T-cell (primary cell): ENCODE results near the gene LRRC1. TPM values are rescaled to one million over a fixed set of nuclear protein-coding genes. Genes with fewer than 3 reads are reported as not detected.

Source experiments
- ATAC-seq, 4 experiments: fragments of 200-7000 bp in 3 of 4; fragments of 150-1000 bp in 1 of 4; cut with Tn5 transposase; replicated peaks in 1 of 4; 1 replicate in 3 of 4; 2 replicates in 1 of 4; pipeline ENCODE4 v1.10.0; 2021; ENCODE audit warnings: moderate library complexity in 3 of 4, mild to moderate bottlenecking in 2 of 4, moderate number of reproducible peaks in 1 of 4
- CTCF ChIA-PET, 2 donors: fragments of 300-600 bp; sonication (Branson Sonifier 250); formaldehyde crosslinking; loops; one replicate each; lab custom pipeline; 2022; ENCODE audit warnings: antibody characterized with exemption in 2 of 2; lab: Charles Lee
- POLR2A ChIA-PET, 2 donors: fragments of 300-600 bp; sonication (Branson Sonifier 250); formaldehyde crosslinking; loops; one replicate each; lab custom pipeline; 2022; ENCODE audit warnings: antibody characterized with exemption in 2 of 2; lab: Charles Lee
- DNase-seq, 35 experiments: peaks; one replicate each; pipeline versions ENCODE4 v3.0.0 to v3.0.0-alpha.2; 2013 to 2023
- H3K27ac ChIP-seq: one replicate; pipeline ENCODE4 v1.5.1; 2013; ENCODE audit warnings: low read length
- H3K27me3 ChIP-seq, 2 experiments: replicated peaks in 1 of 2; 1 replicate in 1 of 2; 2 replicates in 1 of 2; pipeline versions ENCODE4 v1.6.1 to v1.7.0; 2013; ENCODE audit warnings: low read length in 1 of 2, mixed read lengths in 1 of 2; ENCODE audit not compliant: control insufficient read depth in 2 of 2, insufficient read depth in 2 of 2; ENCODE audit errors: extremely low read depth in 1 of 2
- H3K36me3 ChIP-seq, 2 donors: 1 replicate in 1 of 2; 2 replicates in 1 of 2; pipeline versions ENCODE4 v1.6.1 to v1.7.0; 2013; ENCODE audit warnings: low read length in 1 of 2; ENCODE audit not compliant: control insufficient read depth in 2 of 2, insufficient read depth in 1 of 2; ENCODE audit errors: extremely low read depth in 1 of 2
- H3K4me1 ChIP-seq, 2 experiments: 1 replicate in 1 of 2; 2 replicates in 1 of 2; pipeline versions ENCODE4 v1.6.1 to v1.7.0; 2013; ENCODE audit warnings: low read length in 2 of 2, mixed read lengths in 1 of 2; ENCODE audit not compliant: insufficient read depth in 2 of 2, control insufficient read depth in 1 of 2; ENCODE audit errors: extremely low read depth in 1 of 2
- H3K4me3 ChIP-seq, 2 donors: 1 replicate in 1 of 2; 2 replicates in 1 of 2; pipeline versions ENCODE4 v1.5.1 to v1.7.0; 2013; ENCODE audit warnings: mild to moderate bottlenecking in 2 of 2, low read length in 1 of 2, moderate library complexity in 1 of 2; ENCODE audit not compliant: control insufficient read depth in 1 of 2; ENCODE audit errors: extremely low read depth in 1 of 2
- H3K9me3 ChIP-seq: 2 replicates; pipeline ENCODE4 v1.7.0; 2013
- H3K27ac Mint-ChIP-seq, 2 donors: one replicate each; pipeline ENCODE4 v1.8.0; 2020 to 2021; ENCODE audit warnings: mild to moderate bottlenecking in 2 of 2, mixed read lengths in 2 of 2
- H3K27me3 Mint-ChIP-seq, 2 donors: one replicate each; pipeline ENCODE4 v1.8.0; 2021 to 2022; ENCODE audit warnings: mixed read lengths in 2 of 2
- H3K36me3 Mint-ChIP-seq: one replicate; pipeline ENCODE4 v1.8.0; 2021; ENCODE audit warnings: mixed read lengths
- H3K4me1 Mint-ChIP-seq, 3 donors: one replicate each; pipeline ENCODE4 v1.8.0; 2020 to 2022; ENCODE audit warnings: mixed read lengths in 3 of 3, mild to moderate bottlenecking in 1 of 3
- H3K4me3 Mint-ChIP-seq, 3 donors: one replicate each; pipeline ENCODE4 v1.8.0; 2020 to 2022; ENCODE audit warnings: mild to moderate bottlenecking in 3 of 3, mixed read lengths in 3 of 3, moderate library complexity in 3 of 3
- H3K9me3 Mint-ChIP-seq, 3 donors: one replicate each; pipeline ENCODE4 v1.8.0; 2020 to 2022; ENCODE audit warnings: mixed read lengths in 3 of 3
- WGBS: methylation state at CpG from one replicate; pipeline ENCODE4 v1.1.5; 2013; ENCODE audit warnings: missing lambda C conversion rate; ENCODE audit not compliant: insufficient coverage; 5-methylcytosine and 5-hydroxymethylcytosine counted together
- total RNA-seq, 35 experiments: library from RNA in 6 of 35; stranded (reverse) in 6 of 35; fragments of 120-200 nt in 1 of 35; gene quantifications; one replicate each; pipeline versions ENCODE4 v1.2.1 to v1.2.4 and lab custom pipeline; 2013 to 2026

The LRRC1 gene
- total RNA-seq, 5 donors from 2014 or later (not counting 1 experiment from before 2014, with no cell fraction given), result 2.1 to 3.9 (median 2.8) TPM

DNA sequence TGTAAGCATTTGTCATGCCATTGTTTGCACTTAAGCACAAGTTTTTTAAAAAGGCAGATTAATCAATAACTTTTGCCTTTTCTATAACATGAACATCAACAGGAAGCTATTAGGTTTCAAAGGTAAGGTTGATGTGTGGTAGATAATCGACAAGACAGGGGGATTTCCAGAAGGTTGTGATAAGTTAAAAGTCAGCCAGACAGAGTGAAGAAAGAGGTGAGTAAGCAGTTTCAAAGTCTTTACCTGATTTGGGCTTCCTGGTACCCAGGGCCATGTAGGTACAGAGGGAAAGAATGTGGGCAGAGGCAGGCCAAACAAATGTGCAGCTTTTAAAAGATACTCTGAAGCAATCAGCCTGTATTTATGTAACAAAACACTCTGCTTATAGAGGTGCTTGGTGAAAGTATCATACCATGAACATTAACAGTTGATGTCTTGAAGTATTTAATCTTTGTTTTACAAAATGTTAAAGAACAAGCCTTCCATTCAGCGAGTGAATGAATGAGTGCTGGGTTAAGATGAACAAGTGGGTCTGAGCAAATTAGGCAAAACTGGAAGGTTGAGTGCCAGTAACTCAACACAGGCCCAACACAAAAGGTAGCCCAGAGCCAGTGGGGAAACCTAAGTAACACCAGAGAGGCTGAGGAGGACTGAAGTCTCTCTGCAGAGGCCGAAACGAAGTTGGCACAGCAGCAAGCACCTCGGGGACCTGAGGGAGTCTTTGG is 60.2 kb downstream of the LRRC1 start:
- H3K27me3 Mint-ChIP-seq, result no peaks in the 10 kb centered on the region
- DNase-seq (peak in 1 of 35 experiments; percentile 14), ATAC-seq (peak in 2 of 4 experiments; percentile 49 to 69)
- H3K36me3 ChIP-seq, result no peaks in the 10 kb centered on the region
- H3K4me1 ChIP-seq, result no peaks in the 10 kb centered on the region
- H3K27ac Mint-ChIP-seq, result peak overlapping the region in 1 of 2 donors; percentile 12
- H3K36me3 Mint-ChIP-seq, result peaks cover 8% of the 10 kb centered on the region
- no peak overlapping the region for H3K4me3 ChIP-seq
- H3K4me3 Mint-ChIP-seq, result peak overlapping the region in 1 of 3 donors; percentile 4
- H3K27ac ChIP-seq, result no peak overlapping the region
- WGBS, result 0% methylated on average over 1 of the region's 5 CpGs
- H3K27me3 ChIP-seq, result no peaks in the 10 kb centered on the region
- POLR2A ChIA-PET, result no interaction called here
- H3K4me1 Mint-ChIP-seq, result peaks cover 8 to 15% (median 12%) of the 10 kb centered on the region in 3 donors
- CTCF ChIA-PET, result no interaction called here
- no peaks in the 10 kb centered on the region for H3K9me3 ChIP-seq
- no peaks in the 10 kb centered on the region for H3K9me3 Mint-ChIP-seq

- POLR2A ChIA-PET, result no interaction called here
- H3K27me3 Mint-ChIP-seq, result no peaks in the 10 kb centered on the region
- H3K4me1 Mint-ChIP-seq, result peaks cover 8 to 15% (median 12%) of the 10 kb centered on the region in 3 donors
- CTCF ChIA-PET, result no interaction called here
- no peak for DNase-seq
- no peaks in the 10 kb centered on the region for H3K27me3 ChIP-seq
- H3K4me1 ChIP-seq, result no peaks in the 10 kb centered on the region
- H3K4me3 Mint-ChIP-seq, result no peak overlapping the region
- WGBS, result 94% methylated on average over 2 of the region's 2 CpGs
- ATAC-seq, result no peak
- no peaks in the 10 kb centered on the region for H3K9me3 ChIP-seq
- H3K4me3 ChIP-seq, result no peak overlapping the region
- no peak overlapping the region for H3K27ac ChIP-seq
- no peaks in the 10 kb centered on the region for H3K36me3 ChIP-seq
- H3K9me3 Mint-ChIP-seq, result no peaks in the 10 kb centered on the region
- no peak overlapping the region for H3K27ac Mint-ChIP-seq
- H3K36me3 Mint-ChIP-seq, result peaks cover 8% of the 10 kb centered on the region
Observed at GRCh38 chr6:53855940-53856339, 61.1 kb downstream of the LRRC1 start.

GRCh38 chr6:53857318-53858094 is 62.7 kb downstream of the LRRC1 start:
- Histone ChIP-seq H3K27me3 (no peaks in the 10 kb centered on the region), H3K9me3 (no peaks in the 10 kb centered on the region), H3K36me3 (no peaks in the 10 kb centered on the region), H3K4me3 (no peak overlapping the region), H3K4me1 (no peaks in the 10 kb centered on the region), H3K27ac (no peak overlapping the region)
- no peak overlapping the region for H3K4me3 Mint-ChIP-seq
- DNase-seq, result no peak
- peaks cover 8 to 15% (median 12%) of the 10 kb centered on the region in 3 donors for H3K4me1 Mint-ChIP-seq
- no peaks in the 10 kb centered on the region for H3K27me3 Mint-ChIP-seq
- ChIA-PET POLR2A (no interaction called here), CTCF (no interaction called here)
- ATAC-seq, result no peak
- H3K9me3 Mint-ChIP-seq, result no peaks in the 10 kb centered on the region
- 71% methylated on average over 6 of the region's 8 CpGs for WGBS
- peaks cover 3% of the 10 kb centered on the region for H3K36me3 Mint-ChIP-seq
- no peak overlapping the region for H3K27ac Mint-ChIP-seq

DNA sequence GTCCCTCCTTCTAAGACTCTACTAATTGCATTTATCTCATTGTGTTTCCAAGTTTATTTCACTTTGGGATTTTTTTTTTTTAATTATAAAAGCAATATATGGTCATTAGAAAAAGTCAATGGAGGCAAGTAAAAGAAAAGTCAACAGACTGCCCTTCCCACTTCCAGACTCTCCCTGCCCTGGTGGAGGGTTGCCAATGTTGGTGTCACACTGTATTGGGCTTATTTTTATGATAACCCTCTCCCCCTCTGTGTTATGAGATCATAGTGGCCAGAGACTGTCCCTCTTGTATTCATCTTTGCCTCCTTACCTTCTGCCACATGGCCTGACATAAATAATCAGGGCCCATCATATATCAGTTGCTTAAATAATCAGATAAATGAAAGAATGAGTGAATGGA is 63.4 kb downstream of the LRRC1 start:
- H3K4me1 ChIP-seq, result no peaks in the 10 kb centered on the region
- DNase-seq (no peak), ATAC-seq (no peak)
- Mint-ChIP-seq H3K27me3 (no peaks in the 10 kb centered on the region), H3K4me1 (peaks cover 8 to 15% (median 12%) of the 10 kb centered on the region in 3 donors), H3K36me3 (peaks cover 3% of the 10 kb centered on the region), H3K27ac (no peak overlapping the region), H3K9me3 (no peaks in the 10 kb centered on the region), H3K4me3 (no peak overlapping the region)
- ChIA-PET CTCF (no interaction called here), POLR2A (no interaction called here)
- no peak overlapping the region for H3K4me3 ChIP-seq
- no peaks in the 10 kb centered on the region for H3K27me3 ChIP-seq
- H3K9me3 ChIP-seq, result no peaks in the 10 kb centered on the region
- H3K36me3 ChIP-seq, result no peaks in the 10 kb centered on the region
- H3K27ac ChIP-seq, result no peak overlapping the region

DNA sequence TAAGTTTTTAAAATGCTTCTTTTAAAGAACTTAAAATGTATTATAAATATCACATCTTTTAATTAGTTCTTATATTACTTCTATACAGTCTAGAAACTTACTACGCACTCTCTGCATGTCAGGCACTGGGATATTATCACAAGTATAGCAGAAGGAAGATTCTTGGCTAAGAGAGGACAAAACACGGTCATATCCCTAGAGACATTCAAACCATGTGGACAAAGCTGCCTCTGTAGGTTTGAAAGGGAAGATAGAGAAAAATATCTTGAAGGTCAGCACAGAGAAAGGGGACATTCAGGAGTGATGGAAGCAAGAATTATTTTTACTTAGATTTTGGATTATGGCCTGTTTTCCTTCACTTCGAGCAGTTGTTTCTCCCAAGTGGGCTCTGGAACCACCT is 64.1 kb downstream of the LRRC1 start:
- ChIA-PET CTCF (no interaction called here), POLR2A (no interaction called here)
- Mint-ChIP-seq H3K4me1 (peaks cover 8 to 11% (median 9%) of the 10 kb centered on the region in 3 donors), H3K4me3 (no peak overlapping the region), H3K36me3 (peaks cover 3% of the 10 kb centered on the region), H3K9me3 (no peaks in the 10 kb centered on the region), H3K27me3 (no peaks in the 10 kb centered on the region), H3K27ac (no peak overlapping the region)
- Histone ChIP-seq H3K9me3 (no peaks in the 10 kb centered on the region), H3K4me1 (no peaks in the 10 kb centered on the region), H3K27me3 (no peaks in the 10 kb centered on the region), H3K27ac (no peak overlapping the region), H3K36me3 (no peaks in the 10 kb centered on the region), H3K4me3 (no peak overlapping the region)
- WGBS, result no CpG with 5 or more reads among the region's 3 CpGs
- ATAC-seq (no peak), DNase-seq (no peak)

- Histone ChIP-seq H3K9me3 (no peaks in the 10 kb centered on the region), H3K4me3 (no peak overlapping the region), H3K36me3 (no peaks in the 10 kb centered on the region), H3K27ac (no peak overlapping the region), H3K4me1 (no peaks in the 10 kb centered on the region), H3K27me3 (no peaks in the 10 kb centered on the region)
- CTCF ChIA-PET, result no interaction called here
- Mint-ChIP-seq H3K4me1 (no peaks in the 10 kb centered on the region), H3K9me3 (no peaks in the 10 kb centered on the region), H3K27me3 (no peaks in the 10 kb centered on the region), H3K36me3 (peaks cover 3% of the 10 kb centered on the region), H3K27ac (no peak overlapping the region), H3K4me3 (no peak overlapping the region)
- POLR2A ChIA-PET, result no interaction called here
- WGBS, result 92% methylated on average over 1 of the region's 2 CpGs
- no peak for ATAC-seq
- DNase-seq, result no peak
Observed at GRCh38 chr6:53860511-53860910, 65.7 kb downstream of the LRRC1 start.
